Suprapubic skin (tissue), 4 donors: ENCODE data around the gene PHPT1.

Experiments used
- EP300 ChIP-seq: sonication (generic); formaldehyde crosslinking; IDR thresholded peaks from one replicate; pipeline ENCODE4 v1.6.1; 2017; ENCODE audit warnings: antibody characterized with exemption
- POLR2A ChIP-seq, 2 donors: fragments of 450-650 bp; IDR thresholded peaks; one replicate each; pipeline ENCODE4 v1.6.1; 2017; ENCODE audit warnings: antibody characterized with exemption in 2 of 2, mild to moderate bottlenecking in 2 of 2, moderate library complexity in 2 of 2
- POLR2AphosphoS5 ChIP-seq, 3 donors: sonication (generic); formaldehyde crosslinking; IDR thresholded peaks; one replicate each; pipeline ENCODE4 v1.6.1; 2017; ENCODE audit warnings: antibody characterized with exemption in 3 of 3
- TF ChIP-seq, protein P1 (sequence below), 2 donors: fragments of 200-600 bp in 1 of 2; fragments of 450-650 bp in 1 of 2; sonication (generic) in 1 of 2; IDR thresholded peaks; one replicate each; pipeline ENCODE4 v1.5.1; 2016 to 2019; ENCODE audit warnings: antibody characterized with exemption in 2 of 2, mild to moderate bottlenecking in 1 of 2, moderate library complexity in 1 of 2

DNA sequence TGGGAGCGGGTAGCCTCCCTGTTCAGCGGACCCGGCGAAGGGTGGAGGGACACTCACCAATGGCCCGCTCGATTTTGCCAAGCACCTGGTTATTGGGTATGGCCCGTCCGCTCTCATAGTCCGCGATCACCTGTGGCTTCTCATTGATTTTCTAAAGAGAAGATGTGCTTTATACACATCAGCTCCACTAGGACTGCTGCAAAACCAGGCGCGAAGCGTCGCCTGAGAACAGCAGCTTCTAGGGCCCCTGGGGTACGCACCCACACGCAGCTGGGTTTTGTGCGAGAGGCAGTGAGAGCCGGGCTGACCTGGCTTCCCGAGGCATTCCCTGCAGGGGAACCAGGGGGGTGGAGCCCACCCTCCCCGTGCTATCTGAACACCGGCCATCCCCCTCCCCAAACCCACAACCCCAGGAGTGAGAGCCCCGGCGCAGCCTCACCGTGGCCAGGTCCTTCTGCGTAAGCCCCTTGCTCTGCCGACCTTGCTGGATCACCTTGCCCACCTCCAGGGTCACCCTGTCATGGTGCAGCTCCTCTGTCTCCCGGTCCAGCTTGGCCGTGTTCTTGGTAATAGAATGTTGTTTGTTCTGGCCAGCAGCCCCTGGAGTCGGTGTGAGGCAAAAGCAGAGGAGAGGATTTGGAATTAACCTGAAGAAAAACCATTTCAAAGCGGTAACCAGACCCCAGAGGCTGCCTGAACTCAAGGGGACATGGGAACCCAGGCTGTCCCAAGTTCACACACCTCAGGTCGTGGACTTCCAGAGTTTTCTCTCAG is 13.8 kb downstream of the PHPT1 start:
- TF ChIP-seq, protein P1, sequence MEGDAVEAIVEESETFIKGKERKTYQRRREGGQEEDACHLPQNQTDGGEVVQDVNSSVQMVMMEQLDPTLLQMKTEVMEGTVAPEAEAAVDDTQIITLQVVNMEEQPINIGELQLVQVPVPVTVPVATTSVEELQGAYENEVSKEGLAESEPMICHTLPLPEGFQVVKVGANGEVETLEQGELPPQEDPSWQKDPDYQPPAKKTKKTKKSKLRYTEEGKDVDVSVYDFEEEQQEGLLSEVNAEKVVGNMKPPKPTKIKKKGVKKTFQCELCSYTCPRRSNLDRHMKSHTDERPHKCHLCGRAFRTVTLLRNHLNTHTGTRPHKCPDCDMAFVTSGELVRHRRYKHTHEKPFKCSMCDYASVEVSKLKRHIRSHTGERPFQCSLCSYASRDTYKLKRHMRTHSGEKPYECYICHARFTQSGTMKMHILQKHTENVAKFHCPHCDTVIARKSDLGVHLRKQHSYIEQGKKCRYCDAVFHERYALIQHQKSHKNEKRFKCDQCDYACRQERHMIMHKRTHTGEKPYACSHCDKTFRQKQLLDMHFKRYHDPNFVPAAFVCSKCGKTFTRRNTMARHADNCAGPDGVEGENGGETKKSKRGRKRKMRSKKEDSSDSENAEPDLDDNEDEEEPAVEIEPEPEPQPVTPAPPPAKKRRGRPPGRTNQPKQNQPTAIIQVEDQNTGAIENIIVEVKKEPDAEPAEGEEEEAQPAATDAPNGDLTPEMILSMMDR (IDR thresholded peaks at IDR 0.05) = no peak
- TF ChIP-seq POLR2A (IDR thresholded peaks at IDR 0.05) (no peak), POLR2AphosphoS5 (IDR thresholded peaks at IDR 0.05) (no peak), EP300 (no peak)
